Left lobe of liver (tissue), 2 donors: Measurements from ENCODE around the gene FGFRL1. TPM values are rescaled to one million over a fixed set of nuclear protein-coding genes. Genes with fewer than 3 reads are reported as not detected.
"Not testable (repeated sequence)": the region's sequence is repeated elsewhere in the genome, so short reads cannot be mapped to it uniquely, and the experiment has no call there.

ENCODE experiments used
- ATAC-seq: fragments of 200-7000 bp; cut with Tn5 transposase; one replicate; pipeline ENCODE4 v1.9.1; 2020; ENCODE audit warnings: mild to moderate bottlenecking, moderate library complexity
- DNase-seq: peaks from one replicate; pipeline ENCODE4 v3.0.0-alpha.2; 2020; ENCODE audit warnings: low spot score
- total RNA-seq: library from RNA; stranded (reverse); gene quantifications from one replicate; pipeline ENCODE4 v1.2.1, GENCODE V29; 2021
- donor health status: DM: no; HTN: no; CAD: no; lungs with moderate emphysema.
- donor health status: DM: no; HTN: yes; CAD: no.

Gene FGFRL1
- total RNA-seq, 1 donor from 2014 or later: 64.8 TPM

- DNase-seq (no peak), ATAC-seq (no peak)
Measured at GRCh38 chr4:991451-992296, 19.8 kb upstream of the FGFRL1 start.

- peak; percentile 67 for ATAC-seq
- peak; percentile 96 for DNase-seq
Measured at GRCh38 chr4:992297-993110, 18.9 kb upstream of the FGFRL1 start.

GRCh38 chr4:993111-994029 lies 18.1 kb upstream of the FGFRL1 start, which contains the start of gene SLC26A1:
Gene SLC26A1, minus strand, starts transcription at chr4:993404. Its CDS starts 1,701 bp downstream, at chr4:991703.
- DNase-seq (peak; percentile 89), ATAC-seq (peak; percentile 63)

- ATAC-seq (no peak), DNase-seq (no peak)
Measured at GRCh38 chr4:995311-996026, 16.0 kb upstream of the FGFRL1 start.

- no peak for DNase-seq
- no peak for ATAC-seq
Measured at GRCh38 chr4:996030-996996, 15.1 kb upstream of the FGFRL1 start.

GRCh38 chr4:996997-997374 lies 14.4 kb upstream of the FGFRL1 start:
- DNase-seq (no peak), ATAC-seq (no peak)

- DNase-seq: no peak
- ATAC-seq: no peak
Measured at GRCh38 chr4:997375-998071, 13.9 kb upstream of the FGFRL1 start.

GRCh38 chr4:998096-998691 lies 13.2 kb upstream of the FGFRL1 start:
- ATAC-seq: no peak

GRCh38 chr4:999240-999863 lies 12.1 kb upstream of the FGFRL1 start:
- DNase-seq: not testable (repeated sequence)

More at GRCh38 chr4:998096-998691, 13.2 kb upstream of the FGFRL1 start:
- no peak for DNase-seq

GRCh38 chr4:999882-1000425 lies 11.5 kb upstream of the FGFRL1 start:
- no peak for DNase-seq
- no peak for ATAC-seq

More at GRCh38 chr4:999240-999863, 12.1 kb upstream of the FGFRL1 start:
- ATAC-seq: not testable (repeated sequence)

GRCh38 chr4:1000686-1001260 lies 10.7 kb upstream of the FGFRL1 start:
- no peak for ATAC-seq
- no peak for DNase-seq

- no peak for ATAC-seq
Measured at GRCh38 chr4:1001561-1002130, 9.8 kb upstream of the FGFRL1 start.

GRCh38 chr4:1002131-1002630 lies 9.2 kb upstream of the FGFRL1 start:
- ATAC-seq (peak; percentile 66), DNase-seq (peak; percentile 73)

More at GRCh38 chr4:1001561-1002130, 9.8 kb upstream of the FGFRL1 start:
- no peak for DNase-seq

- ATAC-seq (no peak), DNase-seq (no peak)
Measured at GRCh38 chr4:1002631-1003251, 8.7 kb upstream of the FGFRL1 start.

GRCh38 chr4:1003271-1004070 lies 8.0 kb upstream of the FGFRL1 start:
- no peak for DNase-seq
- no peak for ATAC-seq
